ENCODE data around the gene CEP68.

DNA sequence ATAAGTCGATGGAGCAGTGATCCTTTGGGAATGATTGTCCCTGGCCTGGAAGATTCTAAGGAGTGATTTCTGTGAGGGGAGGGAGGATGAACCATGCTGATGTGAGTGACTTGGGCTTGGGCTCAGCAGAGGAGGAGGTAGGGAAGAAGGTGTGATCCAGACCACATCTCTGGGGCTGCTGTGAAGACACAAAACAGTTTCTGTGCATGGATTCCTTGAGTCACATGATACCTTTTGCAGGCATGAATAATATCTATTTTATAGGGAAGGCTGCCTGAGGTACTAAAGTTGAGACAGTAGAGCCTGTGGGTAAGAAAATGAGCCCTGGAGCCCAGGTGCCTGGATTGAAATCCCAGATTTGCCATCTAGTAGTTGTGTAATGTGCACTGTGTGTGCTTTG, 37.2 kb upstream of the CEP68 start:
- no peak for TF ChIP-seq POLR2A (IDR thresholded peaks at IDR 0.05)
- TF ChIP-seq, protein P1, sequence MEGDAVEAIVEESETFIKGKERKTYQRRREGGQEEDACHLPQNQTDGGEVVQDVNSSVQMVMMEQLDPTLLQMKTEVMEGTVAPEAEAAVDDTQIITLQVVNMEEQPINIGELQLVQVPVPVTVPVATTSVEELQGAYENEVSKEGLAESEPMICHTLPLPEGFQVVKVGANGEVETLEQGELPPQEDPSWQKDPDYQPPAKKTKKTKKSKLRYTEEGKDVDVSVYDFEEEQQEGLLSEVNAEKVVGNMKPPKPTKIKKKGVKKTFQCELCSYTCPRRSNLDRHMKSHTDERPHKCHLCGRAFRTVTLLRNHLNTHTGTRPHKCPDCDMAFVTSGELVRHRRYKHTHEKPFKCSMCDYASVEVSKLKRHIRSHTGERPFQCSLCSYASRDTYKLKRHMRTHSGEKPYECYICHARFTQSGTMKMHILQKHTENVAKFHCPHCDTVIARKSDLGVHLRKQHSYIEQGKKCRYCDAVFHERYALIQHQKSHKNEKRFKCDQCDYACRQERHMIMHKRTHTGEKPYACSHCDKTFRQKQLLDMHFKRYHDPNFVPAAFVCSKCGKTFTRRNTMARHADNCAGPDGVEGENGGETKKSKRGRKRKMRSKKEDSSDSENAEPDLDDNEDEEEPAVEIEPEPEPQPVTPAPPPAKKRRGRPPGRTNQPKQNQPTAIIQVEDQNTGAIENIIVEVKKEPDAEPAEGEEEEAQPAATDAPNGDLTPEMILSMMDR (IDR thresholded peaks at IDR 0.05): no peak

Measured in esophagus squamous epithelium (tissue), 4 donors.